SKM-1 treated with dmso at 0.1 percent for 144 hours (cell line): ENCODE data around the gene STEAP3.

ENCODE experiments used
- DNase-seq: peaks from one replicate; lab custom pipeline; 2025; ENCODE audit not compliant: unreplicated experiment; lab: John Stamatoyannopoulos, UW

STEAP3 gene

DNA sequence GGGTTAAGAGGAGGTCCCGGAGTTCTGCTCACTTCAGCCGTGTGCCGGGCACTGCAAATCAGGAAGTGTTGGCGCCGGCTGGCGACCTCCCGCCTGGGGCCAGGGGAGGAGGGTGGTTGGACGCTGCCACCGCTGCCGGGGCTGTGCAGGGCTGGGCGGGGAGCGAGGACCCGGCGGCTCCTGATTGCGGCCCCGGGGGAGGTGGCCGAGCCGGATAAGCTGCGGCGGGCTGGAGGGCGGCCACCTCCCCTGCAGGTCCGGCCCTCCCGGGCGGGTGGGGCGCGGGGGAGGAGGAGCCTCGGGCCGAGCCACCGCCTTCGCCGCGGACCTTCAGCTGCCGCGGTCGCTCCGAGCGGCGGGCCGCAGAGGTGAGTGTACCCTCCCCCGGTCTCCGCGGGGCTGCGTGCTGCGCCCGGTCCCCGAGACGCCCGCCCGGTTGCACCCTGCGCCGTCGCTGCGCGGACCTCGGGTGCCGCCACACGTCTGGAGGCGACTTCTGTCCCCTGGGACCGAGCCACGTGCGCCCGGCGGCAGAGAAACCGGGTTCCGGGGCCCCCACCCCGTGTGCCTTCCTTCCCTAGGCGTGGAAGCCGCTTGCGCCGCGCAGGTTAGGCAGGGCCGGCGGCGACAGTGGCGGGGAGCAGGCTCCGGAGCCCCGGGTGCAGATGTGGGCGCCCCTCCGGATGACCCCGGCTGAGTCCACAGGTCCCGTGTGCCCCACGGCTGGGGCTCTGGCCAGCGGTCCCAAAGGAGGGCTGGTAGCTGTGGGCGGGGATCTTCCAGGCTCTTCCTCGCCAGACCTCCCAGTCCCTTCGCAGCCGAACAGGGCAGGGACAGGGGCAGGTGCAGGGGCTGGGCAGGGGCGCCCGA lies at the start of gene STEAP3:
STEAP3 (plus strand) TSS at position 314 of the 870 bp plus-strand sequence. CDS start 7,179 bp downstream, outside the sequence.
- peak; percentile 82 for DNase-seq

DNA sequence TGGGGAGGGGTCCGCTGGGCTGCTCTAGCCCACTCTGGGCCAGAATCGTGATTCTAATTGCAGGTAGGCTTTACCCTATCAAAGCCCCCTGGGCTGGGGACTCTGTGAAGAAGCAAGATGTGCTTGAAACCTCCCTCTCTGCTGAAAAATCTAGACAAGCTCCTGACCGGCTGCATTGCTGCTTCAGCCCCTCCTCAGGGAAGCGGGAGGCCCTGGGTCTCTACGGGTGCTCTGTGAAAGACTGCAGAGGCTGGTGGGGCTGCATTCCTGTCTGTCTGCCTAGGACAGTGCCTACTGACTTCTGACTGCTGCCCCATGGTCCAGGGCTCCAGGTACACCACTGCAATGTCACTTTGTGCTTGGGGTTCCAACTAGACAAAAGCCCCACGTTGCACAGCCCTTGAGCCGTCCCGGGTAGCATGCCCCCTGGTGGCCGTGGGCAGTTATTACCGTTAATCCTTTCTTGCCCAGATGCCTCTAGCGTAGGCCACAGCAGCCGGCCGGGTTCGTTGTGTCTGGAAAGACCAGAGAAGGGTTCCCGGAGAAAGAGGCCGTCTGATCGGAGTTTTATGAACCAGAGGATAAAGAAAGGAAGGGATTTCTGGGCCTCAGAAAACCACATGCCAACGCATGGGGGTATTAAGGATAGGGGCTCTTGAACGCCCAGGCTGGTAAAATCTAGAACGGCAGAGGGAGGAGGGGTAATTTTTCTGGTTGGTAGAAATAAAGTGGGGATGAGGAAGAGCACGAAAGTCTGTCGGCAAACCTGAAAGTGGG lies 49.2 kb upstream of the STEAP3 start:
- peak; percentile 42 for DNase-seq

DNA sequence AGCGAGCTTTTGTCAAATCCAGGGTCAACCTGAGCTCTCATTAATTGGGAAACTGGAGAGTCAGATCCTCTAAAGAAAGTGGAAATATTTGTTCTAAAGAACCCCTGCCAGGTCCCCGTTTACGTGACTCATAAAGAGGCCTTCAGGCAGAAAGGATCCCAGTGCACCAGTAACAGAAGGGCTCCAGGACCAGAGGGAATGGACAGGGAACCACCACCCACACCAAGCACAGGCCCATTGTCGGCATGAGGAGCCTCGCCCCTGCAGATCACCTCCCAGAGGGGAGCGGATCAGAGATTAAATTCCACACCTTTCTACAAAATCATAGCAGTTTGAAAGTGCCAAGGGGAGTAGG lies 48.7 kb upstream of the STEAP3 start:
- no peak for DNase-seq

DNA sequence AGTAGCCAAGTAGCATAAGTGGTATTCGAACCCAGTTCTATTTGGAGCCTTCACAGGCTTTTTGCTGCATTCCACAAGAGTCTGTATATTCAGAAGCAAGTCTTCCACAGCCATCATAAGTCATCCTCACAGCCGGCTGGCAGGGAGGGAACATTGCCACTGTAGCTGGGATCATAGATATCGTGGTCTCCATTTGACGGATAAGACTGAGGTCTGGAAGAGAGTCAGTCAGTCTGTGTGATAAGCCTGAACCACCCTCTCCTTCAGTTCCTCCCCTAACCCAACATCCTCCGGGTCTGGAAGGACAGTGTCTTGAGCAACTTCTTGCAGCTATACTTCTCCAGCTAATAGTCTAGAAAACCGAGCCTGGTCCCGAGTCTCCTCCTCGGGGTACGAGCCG lies 48.1 kb upstream of the STEAP3 start:
- DNase-seq, result no peak

DNA sequence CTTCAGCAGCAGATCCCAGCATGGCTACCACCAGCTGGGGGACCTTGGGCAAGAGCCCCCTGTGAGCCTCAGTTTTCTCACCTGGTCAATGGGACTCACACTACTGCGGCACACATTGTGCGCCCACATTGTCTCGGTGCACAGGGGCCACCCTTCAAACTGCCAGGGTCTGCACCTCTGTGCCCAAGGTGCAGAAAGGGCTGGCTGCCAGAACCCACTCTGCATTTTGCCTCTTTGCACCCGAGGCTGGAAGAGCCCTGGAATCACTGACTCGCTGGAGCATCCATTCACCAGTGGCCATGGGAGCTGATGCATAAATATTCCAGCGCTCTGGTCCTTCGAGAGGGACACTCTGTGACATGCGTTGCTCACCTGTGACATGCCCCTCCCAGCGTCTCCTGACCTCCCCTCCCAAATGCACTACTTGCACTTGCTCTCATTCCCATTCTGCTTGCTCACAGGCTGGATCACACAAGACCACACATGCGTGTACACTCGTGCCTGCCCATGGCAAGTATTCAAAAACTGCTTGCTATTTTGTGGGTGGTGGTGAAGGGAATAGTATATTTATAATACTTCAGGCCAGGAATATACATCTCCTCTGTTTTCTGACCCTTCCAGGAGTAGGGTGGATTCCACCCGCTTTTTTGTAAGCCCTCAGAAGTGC lies 46.3 kb upstream of the STEAP3 start:
- DNase-seq, result no peak

DNA sequence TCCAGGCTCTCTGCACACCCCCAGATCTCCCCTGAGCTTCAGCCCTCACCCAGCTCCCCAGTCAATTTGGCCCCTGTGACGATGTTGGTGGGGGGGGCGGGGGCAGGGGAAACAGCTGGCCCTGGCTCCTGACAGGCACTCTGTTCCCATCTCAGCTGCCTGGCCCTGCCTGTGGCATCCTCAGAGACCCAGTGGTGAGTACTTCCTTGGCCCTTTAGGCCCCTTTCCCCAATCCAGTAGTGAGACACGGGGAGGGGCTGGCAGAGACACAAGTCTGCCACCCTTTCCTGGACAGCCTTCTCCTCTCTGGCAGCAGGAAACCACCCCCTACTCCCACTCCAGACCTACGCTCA lies 45.8 kb upstream of the STEAP3 start:
- no peak for DNase-seq

DNA sequence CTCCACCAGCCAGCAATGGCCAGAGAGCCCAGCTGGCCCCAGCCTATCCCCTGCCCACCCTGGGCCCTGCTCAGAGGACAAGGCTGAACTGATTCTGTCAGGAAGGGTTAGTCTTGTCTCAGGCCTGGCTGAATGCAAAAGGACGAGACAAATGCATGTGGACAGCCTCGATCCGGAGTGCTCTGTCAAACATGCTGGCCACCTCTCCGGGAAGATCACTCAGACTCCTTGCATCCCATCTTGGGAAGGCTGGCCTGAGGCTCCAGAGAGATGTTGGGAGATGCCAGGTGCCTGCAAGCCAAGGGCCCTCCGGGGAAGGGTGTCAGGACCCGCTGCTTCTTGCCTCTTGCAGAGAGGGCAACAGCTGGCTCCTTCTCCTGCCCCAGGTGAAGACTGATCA lies 44.9 kb upstream of the STEAP3 start:
- DNase-seq, result no peak

- no peak for DNase-seq
Observed at GRCh38 chr2:119179202-119179601, 44.4 kb upstream of the STEAP3 start.

- no peak for DNase-seq
Observed at GRCh38 chr2:119179991-119180390, 43.6 kb upstream of the STEAP3 start.

GRCh38 chr2:119180892-119181291 lies 42.7 kb upstream of the STEAP3 start:
- no peak for DNase-seq

- DNase-seq, result no peak
Observed at GRCh38 chr2:119181391-119181790, 42.2 kb upstream of the STEAP3 start.

- DNase-seq, result no peak
Observed at GRCh38 chr2:119181791-119182445, 41.7 kb upstream of the STEAP3 start.

DNA sequence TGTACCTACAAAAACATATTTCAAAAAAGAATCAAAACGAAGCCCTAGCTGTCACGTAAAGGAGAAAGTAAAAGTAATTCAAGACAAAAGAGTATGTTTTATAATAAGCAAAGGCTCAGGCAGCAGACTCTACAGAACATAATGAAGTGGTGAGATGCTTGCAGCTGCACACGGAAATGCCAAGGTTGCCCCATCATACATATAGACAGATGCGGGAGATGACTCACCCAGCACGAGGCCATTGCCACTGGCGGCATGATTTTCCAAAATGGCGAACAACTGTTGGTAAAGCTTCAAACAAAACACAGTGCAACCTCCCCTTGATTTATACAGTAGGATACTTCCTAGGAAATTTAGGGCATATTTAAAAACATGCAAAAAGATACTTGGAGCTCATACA lies 39.1 kb upstream of the STEAP3 start:
- DNase-seq, result no peak

GRCh38 chr2:119190321-119191111 lies 33.1 kb upstream of the STEAP3 start:
- DNase-seq, result no peak

GRCh38 chr2:119192893-119193292 lies 30.7 kb upstream of the STEAP3 start:
- DNase-seq, result no peak

GRCh38 chr2:119195001-119195400 lies 28.6 kb upstream of the STEAP3 start:
- no peak for DNase-seq

DNA sequence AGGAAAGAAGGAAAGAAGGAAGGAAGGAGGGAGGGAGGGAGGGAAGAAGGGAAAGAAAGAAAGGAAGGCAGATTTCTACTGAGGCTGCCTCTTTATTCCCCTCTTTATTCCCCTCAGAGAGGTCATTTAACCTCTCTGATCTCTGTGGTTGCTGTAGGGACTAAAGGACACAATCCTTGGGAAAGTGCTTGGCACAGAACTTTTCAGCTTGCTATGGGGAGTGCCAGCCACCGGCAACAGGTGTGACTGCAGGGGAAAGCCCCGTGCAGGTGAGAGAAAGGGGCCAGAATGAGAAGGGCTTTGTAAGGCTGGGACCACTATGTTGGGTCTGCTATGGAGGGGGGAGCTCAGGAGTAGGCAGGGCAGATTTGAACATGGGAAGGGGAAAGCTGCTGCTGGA lies 27.7 kb upstream of the STEAP3 start:
- no peak for DNase-seq

GRCh38 chr2:119196301-119197125 lies 27.1 kb upstream of the STEAP3 start:
- no peak for DNase-seq

DNA sequence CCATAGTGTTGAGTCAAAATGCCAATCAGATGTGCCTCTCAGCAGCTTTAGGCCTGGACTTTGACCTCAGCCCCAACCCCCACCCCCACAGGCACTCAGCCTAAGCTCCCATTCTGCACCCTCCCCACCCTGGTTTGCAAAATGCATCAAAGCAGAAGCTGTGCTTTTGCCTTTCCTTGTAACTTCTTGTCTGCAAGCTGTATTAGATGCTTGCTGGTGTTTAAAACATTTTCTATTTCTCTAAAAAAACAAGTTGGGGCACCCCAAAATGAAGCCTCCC lies 26.6 kb upstream of the STEAP3 start:
- no peak for DNase-seq
